ENCODE results near the gene ZBTB43. TPM values are rescaled to one million over a fixed set of nuclear protein-coding genes. Genes with fewer than 3 reads are reported as not detected.

ZBTB43 gene
- total RNA-seq, 2 donors from 2014 or later, result 12.5 to 17.0 TPM

- Histone ChIP-seq H3K4me3 (no peak overlapping the region), H3K4me1 (ENCODE audit: control insufficient read depth in 1 of 2, low read depth in 2 of 2) (no peaks in the 10 kb centered on the region), H3K9me3 (no peaks in the 10 kb centered on the region), H3K27ac (no peak overlapping the region), H3K36me3 (peaks cover 28% of the 10 kb centered on the region), H3K27me3 (replicated peaks; ENCODE audit: insufficient read depth) (no peaks in the 10 kb centered on the region)
- no peak for DNase-seq (ENCODE audit: low spot score)
- no peak for ATAC-seq (ENCODE audit: insufficient number of reproducible peaks, low FRiP score, low read depth)
- TF ChIP-seq CTCF (IDR thresholded peaks at IDR 0.05), result no peak
Measured at GRCh38 chr9:126830827-126831226, 26.0 kb downstream of the ZBTB43 start.

GRCh38 chr9:126832440-126832839, 27.6 kb downstream of the ZBTB43 start:
- DNase-seq (ENCODE audit: low spot score), result no peak
- H3K4me3 ChIP-seq, result no peak overlapping the region
- no peak for ATAC-seq (ENCODE audit: insufficient number of reproducible peaks, low FRiP score, low read depth)
- peaks cover 32% of the 10 kb centered on the region for H3K36me3 ChIP-seq
- H3K4me1 ChIP-seq (ENCODE audit: control insufficient read depth in 1 of 2, low read depth in 2 of 2), result no peaks in the 10 kb centered on the region
- no peak overlapping the region for H3K27ac ChIP-seq
- no peak for TF ChIP-seq CTCF (IDR thresholded peaks at IDR 0.05)
- H3K9me3 ChIP-seq, result no peaks in the 10 kb centered on the region
- no peaks in the 10 kb centered on the region for H3K27me3 ChIP-seq (replicated peaks; ENCODE audit: insufficient read depth)

GRCh38 chr9:126833020-126833419, 28.2 kb downstream of the ZBTB43 start:
- Histone ChIP-seq H3K9me3 (no peaks in the 10 kb centered on the region), H3K27me3 (replicated peaks; ENCODE audit: insufficient read depth) (no peaks in the 10 kb centered on the region), H3K36me3 (peaks cover 33% of the 10 kb centered on the region), H3K4me3 (no peak overlapping the region), H3K27ac (no peak overlapping the region), H3K4me1 (ENCODE audit: control insufficient read depth in 1 of 2, low read depth in 2 of 2) (no peaks in the 10 kb centered on the region)
- no peak for TF ChIP-seq CTCF (IDR thresholded peaks at IDR 0.05)
- DNase-seq (ENCODE audit: low spot score) (no peak), ATAC-seq (ENCODE audit: insufficient number of reproducible peaks, low FRiP score, low read depth) (no peak)

GRCh38 chr9:126833710-126834345, 29.0 kb downstream of the ZBTB43 start:
- ATAC-seq (ENCODE audit: insufficient number of reproducible peaks, low FRiP score, low read depth), result no peak
- Histone ChIP-seq H3K27me3 (replicated peaks; ENCODE audit: insufficient read depth) (no peaks in the 10 kb centered on the region), H3K4me3 (no peak overlapping the region), H3K4me1 (ENCODE audit: control insufficient read depth in 1 of 2, low read depth in 2 of 2) (no peaks in the 10 kb centered on the region), H3K36me3 (peaks cover 39% of the 10 kb centered on the region), H3K9me3 (no peaks in the 10 kb centered on the region), H3K27ac (no peak overlapping the region)
- TF ChIP-seq CTCF (IDR thresholded peaks at IDR 0.05), result no peak
- DNase-seq (ENCODE audit: low spot score), result no peak

GRCh38 chr9:126834672-126835071, 29.8 kb downstream of the ZBTB43 start:
- peaks cover 39% of the 10 kb centered on the region for H3K36me3 ChIP-seq
- DNase-seq (ENCODE audit: low spot score) (no peak), ATAC-seq (ENCODE audit: insufficient number of reproducible peaks, low FRiP score, low read depth) (no peak)
- no peaks in the 10 kb centered on the region for H3K27me3 ChIP-seq (replicated peaks; ENCODE audit: insufficient read depth)
- H3K9me3 ChIP-seq, result no peaks in the 10 kb centered on the region
- H3K4me1 ChIP-seq (ENCODE audit: control insufficient read depth in 1 of 2, low read depth in 2 of 2), result no peaks in the 10 kb centered on the region
- H3K4me3 ChIP-seq, result no peak overlapping the region
- H3K27ac ChIP-seq, result no peak overlapping the region
- no peak for TF ChIP-seq CTCF (IDR thresholded peaks at IDR 0.05)

Measured in thoracic aorta (tissue), 2 donors.